ENCODE data around the gene PDE7B. TPM values are rescaled to one million over a fixed set of nuclear protein-coding genes. Genes with fewer than 3 reads are reported as not detected.

Gene PDE7B
- total and polyA plus RNA-seq, 4 donors, result 0.75 to 5.2 (median 1.3) TPM

DNA sequence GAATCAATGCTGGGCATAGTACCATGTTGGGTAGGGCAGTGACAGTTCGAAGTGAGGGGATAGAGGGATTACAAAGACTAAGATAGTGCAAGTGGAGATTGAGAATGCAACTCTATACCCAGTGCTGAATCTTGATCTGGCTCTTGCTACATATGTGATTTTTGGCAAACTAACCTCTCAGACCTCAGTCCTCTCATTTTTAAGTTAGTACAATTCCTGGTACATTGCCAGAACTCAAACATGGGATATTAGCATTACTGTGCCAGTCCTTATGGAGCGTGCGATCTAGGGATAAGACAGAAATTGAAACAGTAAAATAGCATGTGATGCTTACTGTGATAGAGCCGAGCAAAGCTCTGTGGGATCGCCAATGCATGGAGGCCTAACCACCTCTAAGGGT lies 210.2 kb downstream of the PDE7B start:
- TF ChIP-seq, protein P1, sequence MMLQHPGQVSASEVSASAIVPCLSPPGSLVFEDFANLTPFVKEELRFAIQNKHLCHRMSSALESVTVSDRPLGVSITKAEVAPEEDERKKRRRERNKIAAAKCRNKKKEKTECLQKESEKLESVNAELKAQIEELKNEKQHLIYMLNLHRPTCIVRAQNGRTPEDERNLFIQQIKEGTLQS (IDR thresholded peaks at IDR 0.05), result no peak
- TF ChIP-seq FOXA2 (IDR thresholded peaks at IDR 0.05) (no peak), RXRA (IDR thresholded peaks at IDR 0.05) (no peak), JUND (IDR thresholded peaks at IDR 0.05) (no peak), HNF4A (conservative IDR thresholded peaks at IDR 0.05) (no peak), EGR1 (IDR thresholded peaks at IDR 0.05; ENCODE audit: low read depth in 2 of 2) (no peak), NR2F2 (IDR thresholded peaks at IDR 0.05) (no peak), RAD21 (IDR thresholded peaks at IDR 0.05) (no peak), FOXA1 (IDR thresholded peaks at IDR 0.05) (no peak), YY1 (IDR thresholded peaks at IDR 0.05) (no peak), GABPA (IDR thresholded peaks at IDR 0.05 in 1 of 2, conservative IDR thresholded peaks at IDR 0.05 in 1 of 2) (no peak), HNF4G (IDR thresholded peaks at IDR 0.05) (no peak)
- TF ChIP-seq, protein P2, sequence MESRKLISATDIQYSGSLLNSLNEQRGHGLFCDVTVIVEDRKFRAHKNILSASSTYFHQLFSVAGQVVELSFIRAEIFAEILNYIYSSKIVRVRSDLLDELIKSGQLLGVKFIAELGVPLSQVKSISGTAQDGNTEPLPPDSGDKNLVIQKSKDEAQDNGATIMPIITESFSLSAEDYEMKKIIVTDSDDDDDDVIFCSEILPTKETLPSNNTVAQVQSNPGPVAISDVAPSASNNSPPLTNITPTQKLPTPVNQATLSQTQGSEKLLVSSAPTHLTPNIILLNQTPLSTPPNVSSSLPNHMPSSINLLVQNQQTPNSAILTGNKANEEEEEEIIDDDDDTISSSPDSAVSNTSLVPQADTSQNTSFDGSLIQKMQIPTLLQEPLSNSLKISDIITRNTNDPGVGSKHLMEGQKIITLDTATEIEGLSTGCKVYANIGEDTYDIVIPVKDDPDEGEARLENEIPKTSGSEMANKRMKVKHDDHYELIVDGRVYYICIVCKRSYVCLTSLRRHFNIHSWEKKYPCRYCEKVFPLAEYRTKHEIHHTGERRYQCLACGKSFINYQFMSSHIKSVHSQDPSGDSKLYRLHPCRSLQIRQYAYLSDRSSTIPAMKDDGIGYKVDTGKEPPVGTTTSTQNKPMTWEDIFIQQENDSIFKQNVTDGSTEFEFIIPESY (IDR thresholded peaks at IDR 0.05), result no peak
- TF ChIP-seq, protein P3, sequence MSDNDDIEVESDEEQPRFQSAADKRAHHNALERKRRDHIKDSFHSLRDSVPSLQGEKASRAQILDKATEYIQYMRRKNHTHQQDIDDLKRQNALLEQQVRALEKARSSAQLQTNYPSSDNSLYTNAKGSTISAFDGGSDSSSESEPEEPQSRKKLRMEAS (IDR thresholded peaks at IDR 0.05), result no peak
- TF ChIP-seq, protein P4, sequence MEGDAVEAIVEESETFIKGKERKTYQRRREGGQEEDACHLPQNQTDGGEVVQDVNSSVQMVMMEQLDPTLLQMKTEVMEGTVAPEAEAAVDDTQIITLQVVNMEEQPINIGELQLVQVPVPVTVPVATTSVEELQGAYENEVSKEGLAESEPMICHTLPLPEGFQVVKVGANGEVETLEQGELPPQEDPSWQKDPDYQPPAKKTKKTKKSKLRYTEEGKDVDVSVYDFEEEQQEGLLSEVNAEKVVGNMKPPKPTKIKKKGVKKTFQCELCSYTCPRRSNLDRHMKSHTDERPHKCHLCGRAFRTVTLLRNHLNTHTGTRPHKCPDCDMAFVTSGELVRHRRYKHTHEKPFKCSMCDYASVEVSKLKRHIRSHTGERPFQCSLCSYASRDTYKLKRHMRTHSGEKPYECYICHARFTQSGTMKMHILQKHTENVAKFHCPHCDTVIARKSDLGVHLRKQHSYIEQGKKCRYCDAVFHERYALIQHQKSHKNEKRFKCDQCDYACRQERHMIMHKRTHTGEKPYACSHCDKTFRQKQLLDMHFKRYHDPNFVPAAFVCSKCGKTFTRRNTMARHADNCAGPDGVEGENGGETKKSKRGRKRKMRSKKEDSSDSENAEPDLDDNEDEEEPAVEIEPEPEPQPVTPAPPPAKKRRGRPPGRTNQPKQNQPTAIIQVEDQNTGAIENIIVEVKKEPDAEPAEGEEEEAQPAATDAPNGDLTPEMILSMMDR (IDR thresholded peaks at IDR 0.05; ENCODE audit: low read depth, low read length, missing input control), result no peak
- TF ChIP-seq, protein P5, sequence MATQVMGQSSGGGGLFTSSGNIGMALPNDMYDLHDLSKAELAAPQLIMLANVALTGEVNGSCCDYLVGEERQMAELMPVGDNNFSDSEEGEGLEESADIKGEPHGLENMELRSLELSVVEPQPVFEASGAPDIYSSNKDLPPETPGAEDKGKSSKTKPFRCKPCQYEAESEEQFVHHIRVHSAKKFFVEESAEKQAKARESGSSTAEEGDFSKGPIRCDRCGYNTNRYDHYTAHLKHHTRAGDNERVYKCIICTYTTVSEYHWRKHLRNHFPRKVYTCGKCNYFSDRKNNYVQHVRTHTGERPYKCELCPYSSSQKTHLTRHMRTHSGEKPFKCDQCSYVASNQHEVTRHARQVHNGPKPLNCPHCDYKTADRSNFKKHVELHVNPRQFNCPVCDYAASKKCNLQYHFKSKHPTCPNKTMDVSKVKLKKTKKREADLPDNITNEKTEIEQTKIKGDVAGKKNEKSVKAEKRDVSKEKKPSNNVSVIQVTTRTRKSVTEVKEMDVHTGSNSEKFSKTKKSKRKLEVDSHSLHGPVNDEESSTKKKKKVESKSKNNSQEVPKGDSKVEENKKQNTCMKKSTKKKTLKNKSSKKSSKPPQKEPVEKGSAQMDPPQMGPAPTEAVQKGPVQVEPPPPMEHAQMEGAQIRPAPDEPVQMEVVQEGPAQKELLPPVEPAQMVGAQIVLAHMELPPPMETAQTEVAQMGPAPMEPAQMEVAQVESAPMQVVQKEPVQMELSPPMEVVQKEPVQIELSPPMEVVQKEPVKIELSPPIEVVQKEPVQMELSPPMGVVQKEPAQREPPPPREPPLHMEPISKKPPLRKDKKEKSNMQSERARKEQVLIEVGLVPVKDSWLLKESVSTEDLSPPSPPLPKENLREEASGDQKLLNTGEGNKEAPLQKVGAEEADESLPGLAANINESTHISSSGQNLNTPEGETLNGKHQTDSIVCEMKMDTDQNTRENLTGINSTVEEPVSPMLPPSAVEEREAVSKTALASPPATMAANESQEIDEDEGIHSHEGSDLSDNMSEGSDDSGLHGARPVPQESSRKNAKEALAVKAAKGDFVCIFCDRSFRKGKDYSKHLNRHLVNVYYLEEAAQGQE (IDR thresholded peaks at IDR 0.05), result no peak
- no peak overlapping the region for H3K27ac ChIP-seq (ENCODE audit: low read depth in 1 of 2, low read length in 2 of 2)
- WGBS, result 96% methylated on average over 5 of the region's 5 CpGs

DNA sequence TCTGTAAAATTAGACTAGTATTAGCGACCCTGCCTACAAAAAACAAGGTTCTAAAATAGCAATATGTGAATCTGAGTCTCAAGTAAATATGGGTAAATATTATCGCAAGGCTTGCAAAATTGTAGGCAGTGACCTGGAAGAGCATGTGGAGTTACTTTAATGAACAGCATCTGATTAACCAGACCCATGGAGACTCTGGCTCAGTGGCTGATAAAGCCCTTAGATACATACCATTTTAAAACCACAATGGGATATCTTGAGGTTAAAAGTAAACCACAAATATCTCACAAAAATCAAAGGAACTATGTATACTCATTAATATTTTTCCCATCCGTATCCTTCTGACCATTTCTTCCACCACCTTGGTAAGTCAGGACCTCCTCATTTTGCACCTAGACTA lies 211.6 kb downstream of the PDE7B start:
- Histone ChIP-seq H3K9me3 (ENCODE audit: control insufficient read depth in 4 of 4, low read length in 3 of 4) (no peaks in the 10 kb centered on the region), H3K9ac (ENCODE audit: low read depth in 1 of 2, low read length in 2 of 2) (no peak overlapping the region), H3K27ac (ENCODE audit: low read depth in 1 of 2, low read length in 2 of 2) (no peak overlapping the region), H3K27me3 (ENCODE audit: control insufficient read depth in 4 of 4, insufficient read depth in 4 of 4, low read length in 3 of 4) (no peaks in the 10 kb centered on the region), H3K4me1 (ENCODE audit: control insufficient read depth in 4 of 4, insufficient read depth in 4 of 4, low read length in 3 of 4) (peaks cover 0 to 3% (median 3%) of the 10 kb centered on the region in 4 donors), H3K36me3 (ENCODE audit: control insufficient read depth in 4 of 4, insufficient read depth in 3 of 4, low read depth in 1 of 4, low read length in 3 of 4) (no peaks in the 10 kb centered on the region), H3K4me3 (ENCODE audit: low read depth in 1 of 3, low read length in 3 of 3) (no peak overlapping the region)
- WGBS, result 93% methylated on average over 3 of the region's 3 CpGs
- DNase-seq (ENCODE audit: low spot score), result no peak
- TF ChIP-seq TAF1 (conservative IDR thresholded peaks at IDR 0.05), result no peak
- TF ChIP-seq HNF4G (IDR thresholded peaks at IDR 0.05), result no peak
- no peak for TF ChIP-seq YY1 (IDR thresholded peaks at IDR 0.05)
- TF ChIP-seq GABPA (IDR thresholded peaks at IDR 0.05 in 1 of 2, conservative IDR thresholded peaks at IDR 0.05 in 1 of 2), result no peak
- TF ChIP-seq, protein P3 (IDR thresholded peaks at IDR 0.05), result no peak
- TF ChIP-seq RAD21 (IDR thresholded peaks at IDR 0.05), result no peak

More for the DNA sequence above, 210.2 kb downstream of the PDE7B start:
- Histone ChIP-seq H3K36me3 (ENCODE audit: control insufficient read depth in 4 of 4, insufficient read depth in 3 of 4, low read depth in 1 of 4, low read length in 3 of 4) (no peaks in the 10 kb centered on the region), H3K27me3 (ENCODE audit: control insufficient read depth in 4 of 4, insufficient read depth in 4 of 4, low read length in 3 of 4) (no peaks in the 10 kb centered on the region), H3K4me1 (ENCODE audit: control insufficient read depth in 4 of 4, insufficient read depth in 4 of 4, low read length in 3 of 4) (peaks cover 0 to 3% (median 3%) of the 10 kb centered on the region in 4 donors), H3K9me3 (ENCODE audit: control insufficient read depth in 4 of 4, low read length in 3 of 4) (no peaks in the 10 kb centered on the region), H3K9ac (ENCODE audit: low read depth in 1 of 2, low read length in 2 of 2) (no peak overlapping the region), H3K4me3 (ENCODE audit: low read depth in 1 of 3, low read length in 3 of 3) (no peak overlapping the region)
- DNase-seq (ENCODE audit: low spot score), result no peak
